Fibroblast of lung (primary cell): ENCODE results near the gene SETBP1.

Experiments used
- CTCF ChIP-seq, 2 donors: IDR thresholded peaks in 1 of 2; conservative IDR thresholded peaks in 1 of 2; 1 replicate in 1 of 2; 2 replicates in 1 of 2; pipeline ENCODE4 v1.5.1; 2011 to 2012; ENCODE audit warnings: low read length in 2 of 2, control low read depth in 1 of 2, inconsistent platforms in 1 of 2, low read depth in 1 of 2, mild to moderate bottlenecking in 1 of 2
- EZH2 ChIP-seq: IDR thresholded peaks from 2 replicates; pipeline ENCODE4 v1.5.1; 2012; ENCODE audit warnings: low read length, control low read depth, mild to moderate bottlenecking; ENCODE audit errors: missing control alignments

- TF ChIP-seq CTCF (conservative IDR thresholded peaks at IDR 0.05 in 1 of 2, IDR thresholded peaks at IDR 0.05 in 1 of 2; ENCODE audit: low read depth in 1 of 2, low read length in 2 of 2) (no peak), EZH2 (no peak)
Measured at GRCh38 chr18:44941516-44941915, 260.8 kb downstream of the SETBP1 start.
